T-cell (primary cell): ENCODE results near the gene DIP2C. TPM values are rescaled to one million over a fixed set of nuclear protein-coding genes. Genes with fewer than 3 reads are reported as not detected.
"Not testable (repeated sequence)": the region's sequence is repeated elsewhere in the genome, so short reads cannot be mapped to it uniquely, and the experiment has no call there.

ENCODE experiments used
- ATAC-seq, 4 experiments: fragments of 200-7000 bp in 3 of 4; fragments of 150-1000 bp in 1 of 4; cut with Tn5 transposase; replicated peaks in 1 of 4; 1 replicate in 3 of 4; 2 replicates in 1 of 4; pipeline ENCODE4 v1.10.0; 2021; ENCODE audit warnings: moderate library complexity in 3 of 4, mild to moderate bottlenecking in 2 of 4, moderate number of reproducible peaks in 1 of 4
- CTCF ChIA-PET, 2 donors: fragments of 300-600 bp; sonication (Branson Sonifier 250); formaldehyde crosslinking; loops; one replicate each; lab custom pipeline; 2022; ENCODE audit warnings: antibody characterized with exemption in 2 of 2; lab: Charles Lee
- POLR2A ChIA-PET, 2 donors: fragments of 300-600 bp; sonication (Branson Sonifier 250); formaldehyde crosslinking; loops; one replicate each; lab custom pipeline; 2022; ENCODE audit warnings: antibody characterized with exemption in 2 of 2; lab: Charles Lee
- DNase-seq, 35 experiments: peaks; one replicate each; pipeline versions ENCODE4 v3.0.0 to v3.0.0-alpha.2; 2013 to 2023
- H3K27ac ChIP-seq: one replicate; pipeline ENCODE4 v1.5.1; 2013; ENCODE audit warnings: low read length
- H3K27me3 ChIP-seq, 2 experiments: replicated peaks in 1 of 2; 1 replicate in 1 of 2; 2 replicates in 1 of 2; pipeline versions ENCODE4 v1.6.1 to v1.7.0; 2013; ENCODE audit warnings: low read length in 1 of 2, mixed read lengths in 1 of 2; ENCODE audit not compliant: control insufficient read depth in 2 of 2, insufficient read depth in 2 of 2; ENCODE audit errors: extremely low read depth in 1 of 2
- H3K36me3 ChIP-seq, 2 donors: 1 replicate in 1 of 2; 2 replicates in 1 of 2; pipeline versions ENCODE4 v1.6.1 to v1.7.0; 2013; ENCODE audit warnings: low read length in 1 of 2; ENCODE audit not compliant: control insufficient read depth in 2 of 2, insufficient read depth in 1 of 2; ENCODE audit errors: extremely low read depth in 1 of 2
- H3K4me1 ChIP-seq, 2 experiments: 1 replicate in 1 of 2; 2 replicates in 1 of 2; pipeline versions ENCODE4 v1.6.1 to v1.7.0; 2013; ENCODE audit warnings: low read length in 2 of 2, mixed read lengths in 1 of 2; ENCODE audit not compliant: insufficient read depth in 2 of 2, control insufficient read depth in 1 of 2; ENCODE audit errors: extremely low read depth in 1 of 2
- H3K4me3 ChIP-seq, 2 donors: 1 replicate in 1 of 2; 2 replicates in 1 of 2; pipeline versions ENCODE4 v1.5.1 to v1.7.0; 2013; ENCODE audit warnings: mild to moderate bottlenecking in 2 of 2, low read length in 1 of 2, moderate library complexity in 1 of 2; ENCODE audit not compliant: control insufficient read depth in 1 of 2; ENCODE audit errors: extremely low read depth in 1 of 2
- H3K9me3 ChIP-seq: 2 replicates; pipeline ENCODE4 v1.7.0; 2013
- H3K27ac Mint-ChIP-seq, 2 donors: one replicate each; pipeline ENCODE4 v1.8.0; 2020 to 2021; ENCODE audit warnings: mild to moderate bottlenecking in 2 of 2, mixed read lengths in 2 of 2
- H3K27me3 Mint-ChIP-seq, 2 donors: one replicate each; pipeline ENCODE4 v1.8.0; 2021 to 2022; ENCODE audit warnings: mixed read lengths in 2 of 2
- H3K36me3 Mint-ChIP-seq: one replicate; pipeline ENCODE4 v1.8.0; 2021; ENCODE audit warnings: mixed read lengths
- H3K4me1 Mint-ChIP-seq, 3 donors: one replicate each; pipeline ENCODE4 v1.8.0; 2020 to 2022; ENCODE audit warnings: mixed read lengths in 3 of 3, mild to moderate bottlenecking in 1 of 3
- H3K4me3 Mint-ChIP-seq, 3 donors: one replicate each; pipeline ENCODE4 v1.8.0; 2020 to 2022; ENCODE audit warnings: mild to moderate bottlenecking in 3 of 3, mixed read lengths in 3 of 3, moderate library complexity in 3 of 3
- H3K9me3 Mint-ChIP-seq, 3 donors: one replicate each; pipeline ENCODE4 v1.8.0; 2020 to 2022; ENCODE audit warnings: mixed read lengths in 3 of 3
- WGBS: methylation state at CpG from one replicate; pipeline ENCODE4 v1.1.5; 2013; ENCODE audit warnings: missing lambda C conversion rate; ENCODE audit not compliant: insufficient coverage; 5-methylcytosine and 5-hydroxymethylcytosine counted together
- total RNA-seq, 35 experiments: library from RNA in 6 of 35; stranded (reverse) in 6 of 35; fragments of 120-200 nt in 1 of 35; gene quantifications; one replicate each; pipeline versions ENCODE4 v1.2.1 to v1.2.4 and lab custom pipeline; 2013 to 2026

DIP2C gene
- total RNA-seq, 5 donors from 2014 or later (not counting 1 experiment from before 2014, with no cell fraction given), result 2.7 to 7.4 (median 4.5) TPM

- peak overlapping the region in 1 of 2 donors; percentile 25 for H3K4me3 ChIP-seq
- WGBS, result 19% methylated on average over 5 of the region's 11 CpGs
- peak overlapping the region; percentile 83 to 89 for H3K27ac Mint-ChIP-seq
- DNase-seq, result peak; percentile 43 to 87 (median 70)
- H3K9me3 ChIP-seq, result no peaks in the 10 kb centered on the region
- peak overlapping the region; percentile 65 to 74 (median 69) for H3K4me3 Mint-ChIP-seq
- CTCF ChIA-PET, result no interaction called here
- peak overlapping the region; percentile 63 for H3K27ac ChIP-seq
- peak; percentile 97 to 99 (median 98) for ATAC-seq
- H3K4me1 ChIP-seq, result peaks cover 36 to 44% of the 10 kb centered on the region in 2 experiments
- peaks cover 0 to 3% of the 10 kb centered on the region in 2 donors for H3K27me3 Mint-ChIP-seq
- peaks cover 53 to 78% (median 73%) of the 10 kb centered on the region in 3 donors for H3K4me1 Mint-ChIP-seq
- no peaks in the 10 kb centered on the region for H3K36me3 Mint-ChIP-seq
- POLR2A ChIA-PET, result no interaction called here
- peaks cover 0 to 4% (median 0%) of the 10 kb centered on the region in 3 donors for H3K9me3 Mint-ChIP-seq
- peaks cover 0 to 5% of the 10 kb centered on the region in 2 experiments for H3K27me3 ChIP-seq
- H3K36me3 ChIP-seq, result no peaks in the 10 kb centered on the region
These were observed 238.4 kb downstream of the DIP2C start for GRCh38 chr10:451021-451471.

GRCh38 chr10:450463-450862 lies 239.0 kb downstream of the DIP2C start:
- CTCF ChIA-PET, result no interaction called here
- H3K4me1 ChIP-seq, result peaks cover 36 to 44% of the 10 kb centered on the region in 2 experiments

GRCh38 chr10:449331-449730 lies 240.1 kb downstream of the DIP2C start:
- H3K27ac ChIP-seq, DNase-seq, ATAC-seq, H3K9me3 ChIP-seq, H3K36me3 Mint-ChIP-seq, H3K9me3 Mint-ChIP-seq, POLR2A ChIA-PET, H3K36me3 ChIP-seq, H3K27me3 ChIP-seq, H3K4me3 ChIP-seq, CTCF ChIA-PET, H3K27me3 Mint-ChIP-seq: not testable (repeated sequence)
- peaks cover 52 to 77% (median 72%) of the 10 kb centered on the region in 3 donors for H3K4me1 Mint-ChIP-seq
- no CpG with 5 or more reads among the region's 6 CpGs for WGBS
- peak overlapping the region; percentile 47 to 72 for H3K27ac Mint-ChIP-seq
- peak overlapping the region in 1 of 3 donors; percentile 9 for H3K4me3 Mint-ChIP-seq
- H3K4me1 ChIP-seq, result peaks cover 33 to 36% of the 10 kb centered on the region in 2 experiments

More at GRCh38 chr10:450463-450862, 239.0 kb downstream of the DIP2C start:
- H3K4me3 ChIP-seq, result peak overlapping the region in 1 of 2 donors; percentile 25
- DNase-seq (no peak), ATAC-seq (peak; percentile 5 to 24 (median 10))
- H3K4me3 Mint-ChIP-seq, result peak overlapping the region; percentile 65 to 74 (median 69)
- H3K36me3 Mint-ChIP-seq, result no peaks in the 10 kb centered on the region
- peaks cover 0 to 3% of the 10 kb centered on the region in 2 donors for H3K27me3 Mint-ChIP-seq
- H3K4me1 Mint-ChIP-seq, result peaks cover 54 to 84% (median 79%) of the 10 kb centered on the region in 3 donors
- H3K27ac ChIP-seq, result peak overlapping the region; percentile 63
- peaks cover 0 to 5% of the 10 kb centered on the region in 2 experiments for H3K27me3 ChIP-seq
- peaks cover 0 to 4% (median 0%) of the 10 kb centered on the region in 3 donors for H3K9me3 Mint-ChIP-seq
- 51% methylated on average over 2 of the region's 3 CpGs for WGBS
- POLR2A ChIA-PET, result interaction anchor here in 1 of 2 donors (0.6 kb wide), 1 partner anchor 19 kb away, joined by 3 read pairs; no protein-coding TSS in a partner anchor
- H3K36me3 ChIP-seq, result no peaks in the 10 kb centered on the region
- peak overlapping the region; percentile 83 to 89 for H3K27ac Mint-ChIP-seq
- H3K9me3 ChIP-seq, result no peaks in the 10 kb centered on the region

- Mint-ChIP-seq H3K27me3 (peaks cover 0 to 21% of the 10 kb centered on the region in 2 donors), H3K4me1 (peaks cover 11 to 40% (median 30%) of the 10 kb centered on the region in 3 donors), H3K4me3 (no peak overlapping the region), H3K36me3 (peaks cover 20% of the 10 kb centered on the region), H3K9me3 (no peaks in the 10 kb centered on the region), H3K27ac (no peak overlapping the region)
- Histone ChIP-seq H3K4me3 (no peak overlapping the region), H3K4me1 (peaks cover 0 to 2% of the 10 kb centered on the region in 2 experiments), H3K27ac (no peak overlapping the region), H3K27me3 (no peaks in the 10 kb centered on the region), H3K9me3 (no peaks in the 10 kb centered on the region), H3K36me3 (no peaks in the 10 kb centered on the region)
- ChIA-PET POLR2A (no interaction called here), CTCF (no interaction called here)
- ATAC-seq (no peak), DNase-seq (no peak)
- WGBS, result 89% methylated on average over 1 of the region's 2 CpGs
These were observed 246.0 kb downstream of the DIP2C start for GRCh38 chr10:443459-443858.

- peaks cover 0 to 24% of the 10 kb centered on the region in 2 donors for H3K27me3 Mint-ChIP-seq
- H3K4me3 Mint-ChIP-seq, result no peak overlapping the region
- Histone ChIP-seq H3K27ac (no peak overlapping the region), H3K4me1 (peaks cover 3 to 6% of the 10 kb centered on the region in 2 experiments), H3K4me3 (no peak overlapping the region), H3K27me3 (no peaks in the 10 kb centered on the region), H3K9me3 (no peaks in the 10 kb centered on the region), H3K36me3 (no peaks in the 10 kb centered on the region)
- POLR2A ChIA-PET, result no interaction called here
- ATAC-seq (no peak), DNase-seq (no peak)
- no peaks in the 10 kb centered on the region for H3K9me3 Mint-ChIP-seq
- peaks cover 22% of the 10 kb centered on the region for H3K36me3 Mint-ChIP-seq
- CTCF ChIA-PET, result no interaction called here
- H3K27ac Mint-ChIP-seq, result no peak overlapping the region
- H3K4me1 Mint-ChIP-seq, result peaks cover 24 to 48% (median 40%) of the 10 kb centered on the region in 3 donors
- 93% methylated on average over 6 of the region's 6 CpGs for WGBS
These were observed 247.3 kb downstream of the DIP2C start for GRCh38 chr10:442209-442608.

GRCh38 chr10:441659-442058 lies 247.8 kb downstream of the DIP2C start:
- peaks cover 23% of the 10 kb centered on the region for H3K36me3 Mint-ChIP-seq
- H3K4me3 Mint-ChIP-seq, result no peak overlapping the region
- 79% methylated on average over 2 of the region's 6 CpGs for WGBS
- Histone ChIP-seq H3K36me3 (no peaks in the 10 kb centered on the region), H3K4me3 (no peak overlapping the region), H3K4me1 (peaks cover 3 to 12% of the 10 kb centered on the region in 2 experiments), H3K9me3 (no peaks in the 10 kb centered on the region), H3K27ac (no peak overlapping the region), H3K27me3 (no peaks in the 10 kb centered on the region)
- peaks cover 26 to 45% (median 39%) of the 10 kb centered on the region in 3 donors for H3K4me1 Mint-ChIP-seq
- no peaks in the 10 kb centered on the region for H3K9me3 Mint-ChIP-seq
- DNase-seq (no peak), ATAC-seq (no peak)
- no peak overlapping the region for H3K27ac Mint-ChIP-seq
- CTCF ChIA-PET, result no interaction called here
- POLR2A ChIA-PET, result no interaction called here
- peaks cover 0 to 24% of the 10 kb centered on the region in 2 donors for H3K27me3 Mint-ChIP-seq
